ENCODE results near the gene SPAG8.

SPAG8 gene, protein sequence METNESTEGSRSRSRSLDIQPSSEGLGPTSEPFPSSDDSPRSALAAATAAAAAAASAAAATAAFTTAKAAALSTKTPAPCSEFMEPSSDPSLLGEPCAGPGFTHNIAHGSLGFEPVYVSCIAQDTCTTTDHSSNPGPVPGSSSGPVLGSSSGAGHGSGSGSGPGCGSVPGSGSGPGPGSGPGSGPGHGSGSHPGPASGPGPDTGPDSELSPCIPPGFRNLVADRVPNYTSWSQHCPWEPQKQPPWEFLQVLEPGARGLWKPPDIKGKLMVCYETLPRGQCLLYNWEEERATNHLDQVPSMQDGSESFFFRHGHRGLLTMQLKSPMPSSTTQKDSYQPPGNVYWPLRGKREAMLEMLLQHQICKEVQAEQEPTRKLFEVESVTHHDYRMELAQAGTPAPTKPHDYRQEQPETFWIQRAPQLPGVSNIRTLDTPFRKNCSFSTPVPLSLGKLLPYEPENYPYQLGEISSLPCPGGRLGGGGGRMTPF

DNA sequence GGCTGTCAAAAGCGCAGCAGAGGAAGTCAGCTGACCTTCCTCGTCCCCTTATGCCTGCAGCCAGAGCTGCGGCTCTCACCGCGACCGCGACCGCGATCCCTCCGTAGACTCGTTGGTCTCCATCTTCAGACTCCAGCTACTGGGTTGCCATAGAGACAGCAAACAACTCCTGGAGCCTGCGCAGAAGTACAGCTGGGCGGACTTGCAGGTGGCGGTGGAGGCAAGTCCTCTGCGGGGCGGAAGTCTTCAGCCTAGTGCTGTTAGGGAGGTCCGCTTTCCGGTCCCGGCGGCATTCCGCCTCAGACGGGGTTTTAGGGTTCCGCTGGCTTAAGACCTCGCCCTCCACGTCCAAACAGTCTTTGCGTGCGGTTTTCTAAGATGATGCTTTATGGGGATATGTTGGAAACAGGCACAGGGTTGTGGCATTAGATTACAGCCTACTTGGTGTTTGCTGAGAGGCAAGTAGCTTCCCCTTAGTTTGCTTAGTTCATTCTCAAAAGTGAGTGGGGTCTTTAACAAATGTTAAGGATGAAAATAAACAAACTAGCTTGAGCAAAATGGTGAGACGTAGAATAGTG lies at the start of gene SPAG8:
TSS of gene SPAG8 (minus strand) at position 238 of the 578 bp plus-strand sequence. CDS start at position 123, 115 bp downstream.
- peak; percentile 98 for DNase-seq

GRCh38 chr9:35861161-35861897 lies 49.3 kb upstream of the SPAG8 start:
- no peak for DNase-seq

- DNase-seq, result no peak
Measured at GRCh38 chr9:35859990-35860339, 47.9 kb upstream of the SPAG8 start.

GRCh38 chr9:35859310-35859989 lies 47.4 kb upstream of the SPAG8 start:
- DNase-seq, result peak; percentile 11 to 52

GRCh38 chr9:35858458-35858857 lies 46.4 kb upstream of the SPAG8 start:
- no peak for DNase-seq

DNA sequence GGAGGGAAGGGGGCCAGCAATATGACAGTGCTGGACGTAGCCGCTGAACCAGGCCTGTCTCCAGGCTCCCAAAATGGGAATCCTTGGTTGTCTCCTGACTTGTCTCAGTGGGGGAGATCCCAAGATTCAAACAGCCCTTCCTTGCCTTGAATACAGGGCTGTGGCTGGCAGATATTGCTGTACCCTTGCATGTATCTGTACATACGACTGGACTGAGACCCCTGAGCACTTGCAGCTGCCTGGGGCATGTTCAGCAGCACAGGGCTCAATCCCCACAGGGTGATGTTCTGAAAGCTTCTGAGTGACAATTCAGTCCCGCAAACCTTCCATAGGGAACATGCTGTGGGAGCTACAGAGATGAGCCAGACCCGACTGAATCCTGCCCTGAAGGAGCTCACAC lies 44.8 kb upstream of the SPAG8 start:
- no peak for DNase-seq

DNA sequence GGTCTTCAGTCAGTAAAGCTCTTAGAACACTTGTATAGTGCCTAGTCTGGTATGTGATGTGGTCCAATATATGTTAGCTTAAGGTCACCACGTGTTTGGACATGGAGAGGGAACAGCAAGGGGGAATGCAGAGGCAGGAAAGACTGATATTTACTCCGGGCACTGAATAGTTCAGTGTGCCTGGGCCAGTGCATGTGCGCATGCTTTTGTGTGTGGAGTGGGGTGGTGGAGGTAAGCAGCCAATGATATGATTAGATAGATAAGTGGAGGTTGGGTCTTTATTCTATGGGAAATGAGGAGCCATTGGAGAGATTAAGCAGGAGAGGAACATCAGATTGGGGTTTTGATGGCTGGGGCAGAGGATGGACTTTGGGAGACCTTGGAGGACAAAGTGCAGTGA lies 44.1 kb upstream of the SPAG8 start:
- DNase-seq, result no peak

- no peak for DNase-seq
Measured at GRCh38 chr9:35854091-35854762, 42.2 kb upstream of the SPAG8 start.

GRCh38 chr9:35852876-35853865 lies 41.1 kb upstream of the SPAG8 start:
- DNase-seq, result no peak

DNA sequence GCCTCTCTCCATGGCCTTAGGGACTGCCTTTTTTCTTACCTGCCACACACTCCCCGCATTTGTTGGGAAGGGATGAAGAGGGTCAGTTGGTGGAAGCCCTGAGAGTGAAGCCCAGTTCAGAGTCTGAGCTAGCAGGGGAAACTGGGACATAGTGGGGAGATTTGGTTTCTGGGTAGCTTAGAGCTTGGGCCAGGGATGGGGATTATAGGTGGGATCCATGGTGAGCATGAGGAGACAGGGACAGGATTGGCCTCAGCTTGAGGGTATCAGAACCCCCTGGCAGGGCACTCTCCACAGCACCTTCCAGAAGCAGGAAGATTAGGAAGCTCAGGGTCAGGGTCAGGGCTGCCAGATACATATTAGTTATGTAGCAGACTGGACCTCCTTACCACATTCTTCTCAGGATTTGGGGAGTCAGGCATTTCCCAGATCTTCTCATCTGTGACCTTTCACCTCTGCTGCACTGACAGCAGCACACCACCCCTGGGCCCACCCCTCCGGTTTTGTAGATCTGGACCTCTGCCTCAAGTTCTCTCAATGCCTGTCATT lies 40.3 kb upstream of the SPAG8 start:
- DNase-seq, result no peak

DNA sequence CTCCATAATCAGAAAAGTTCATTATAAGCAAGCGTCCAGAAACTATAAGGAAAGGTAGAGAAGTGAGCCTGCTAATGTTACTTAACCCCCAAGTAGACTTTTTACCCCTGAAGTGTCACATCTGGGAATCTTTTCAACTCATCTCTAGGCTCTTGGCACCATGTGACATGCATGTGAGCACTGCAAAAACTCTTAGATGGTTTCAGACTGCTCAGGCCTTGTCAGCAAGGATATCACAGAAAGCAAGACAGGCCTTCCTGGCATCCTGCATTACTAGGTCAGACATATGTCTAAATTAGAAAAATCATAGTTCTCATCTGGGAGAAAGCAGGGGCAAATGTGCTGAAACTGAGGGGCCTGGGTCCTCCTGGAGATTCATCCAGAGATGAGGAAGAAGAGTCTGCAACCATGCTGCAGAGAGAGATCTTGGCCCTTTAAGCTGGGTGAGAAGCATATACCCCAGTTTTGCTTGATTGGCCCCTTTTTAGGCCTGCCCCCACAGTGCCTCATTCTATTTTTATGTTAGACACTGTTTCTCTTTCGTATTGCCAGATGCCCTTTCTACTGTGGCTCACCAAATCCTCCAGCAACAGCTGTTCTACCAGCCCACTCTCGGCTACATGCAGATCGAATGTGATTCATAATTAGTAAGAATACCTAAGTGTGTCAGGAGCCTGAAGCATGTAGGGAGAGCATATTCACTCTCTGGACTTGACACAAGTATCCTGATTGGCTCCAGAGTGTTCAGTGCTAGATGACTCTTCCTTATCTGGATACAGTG lies 35.9 kb upstream of the SPAG8 start:
- peak in 1 of 2 donors; percentile 5 for DNase-seq

DNA sequence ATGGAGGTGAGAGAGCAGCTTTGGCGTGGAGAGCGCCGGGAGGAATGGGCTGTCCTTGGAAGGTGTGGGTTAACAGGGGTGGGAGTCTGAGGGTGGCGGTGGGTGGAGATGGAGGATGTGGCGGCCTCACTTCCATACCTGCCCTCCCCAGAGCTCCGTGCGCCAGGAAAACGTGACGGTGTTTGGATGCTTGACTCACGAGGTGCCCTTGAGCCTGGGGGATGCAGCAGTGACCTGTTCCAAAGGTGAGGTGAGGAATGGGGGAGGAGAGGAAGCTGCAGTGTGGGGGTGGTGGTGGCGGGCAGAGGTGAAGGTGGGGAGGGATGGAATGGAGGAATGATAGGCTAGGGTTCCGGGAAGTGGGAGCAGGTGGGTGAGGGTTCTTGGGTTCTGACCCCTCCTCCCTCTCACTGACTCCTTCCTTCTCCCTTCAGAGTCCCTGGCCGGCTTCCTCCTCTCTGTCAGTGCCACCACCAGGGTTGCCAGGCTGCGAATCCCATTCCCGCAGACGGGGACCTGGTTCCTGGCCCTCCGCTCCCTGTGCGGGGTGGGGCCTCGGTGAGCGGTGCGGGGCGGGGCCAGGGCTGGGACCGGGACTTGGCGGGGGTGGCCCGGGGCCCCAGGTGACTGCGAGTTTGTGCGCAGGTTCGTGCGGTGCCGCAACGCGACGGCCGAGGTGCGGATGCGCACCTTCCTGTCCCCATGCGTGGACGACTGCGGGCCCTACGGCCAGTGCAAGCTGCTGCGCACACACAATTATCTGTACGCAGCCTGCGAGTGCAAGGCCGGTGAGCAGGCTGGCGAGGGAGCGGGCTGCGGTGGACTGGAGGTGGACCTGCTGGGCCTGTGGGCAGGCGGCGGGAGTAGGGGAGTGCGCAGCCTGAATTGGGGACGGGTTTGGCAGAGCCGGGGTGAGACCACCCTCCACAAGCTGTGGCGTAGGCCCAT lies 34.0 kb upstream of the SPAG8 start:
- DNase-seq, result no peak

GRCh38 chr9:35844628-35845270 lies 32.7 kb upstream of the SPAG8 start:
- peak; percentile 49 to 65 for DNase-seq

GRCh38 chr9:35842795-35843194 lies 30.7 kb upstream of the SPAG8 start:
- peak in 1 of 2 donors; percentile 24 for DNase-seq

GRCh38 chr9:35842020-35842745 lies 30.1 kb upstream of the SPAG8 start:
- no peak for DNase-seq

DNA sequence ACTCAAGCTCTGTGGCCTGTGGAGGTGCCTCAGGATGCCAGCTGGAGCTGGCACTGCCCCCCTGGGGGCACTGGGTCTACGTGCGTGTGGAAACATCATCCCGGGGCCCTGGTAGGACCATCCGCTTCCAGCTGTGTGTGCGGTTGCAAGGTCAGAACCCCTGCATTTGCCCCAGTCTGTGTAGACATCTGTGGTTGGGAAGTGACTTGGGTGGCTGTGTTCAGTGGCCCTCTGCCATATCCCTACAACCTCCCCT lies 29.5 kb upstream of the SPAG8 start:
- DNase-seq, result no peak

- DNase-seq, result no peak
Measured at GRCh38 chr9:35840881-35841644, 29.0 kb upstream of the SPAG8 start.

Measured in CD4-positive, alpha-beta T cell treated with Interleukin-1 beta for 1 hour (primary cell).